T-helper 2 cell treated with Interferon-gamma antibody and Interleukin-4, amounts not matched to agents 5 μg/mL and 100 μg/mL, for 36 hours (primary cell): ENCODE results near the gene STXBP5L.
"Not testable (repeated sequence)": the region's sequence is repeated elsewhere in the genome, so short reads cannot be mapped to it uniquely, and the experiment has no call there.

Experiments used
- DNase-seq: peaks from one replicate; pipeline ENCODE4 v3.0.0; 2021; ENCODE audit warnings: low spot score
- H3K27ac Mint-ChIP-seq: one replicate; pipeline ENCODE4 v1.8.0; 2021; ENCODE audit warnings: mild to moderate bottlenecking, mixed read lengths
- H3K27me3 Mint-ChIP-seq: one replicate; pipeline ENCODE4 v1.8.0; 2021; ENCODE audit warnings: low read depth, mixed read lengths
- H3K36me3 Mint-ChIP-seq: one replicate; pipeline ENCODE4 v1.8.0; 2021; ENCODE audit warnings: low read depth, mixed read lengths
- H3K4me1 Mint-ChIP-seq: one replicate; pipeline ENCODE4 v1.8.0; 2021; ENCODE audit warnings: low read depth, mixed read lengths
- H3K4me3 Mint-ChIP-seq: one replicate; pipeline ENCODE4 v1.8.0; 2022; ENCODE audit warnings: mild to moderate bottlenecking, moderate library complexity, mixed read lengths
- H3K9me3 Mint-ChIP-seq: one replicate; pipeline ENCODE4 v1.8.0; 2021; ENCODE audit warnings: mixed read lengths

The STXBP5L gene

GRCh38 chr3:121096953-121097352 is 188.9 kb downstream of the STXBP5L start:
- Mint-ChIP-seq H3K4me3 (no peak overlapping the region), H3K4me1 (no peaks in the 10 kb centered on the region), H3K36me3 (no peaks in the 10 kb centered on the region), H3K27me3 (no peaks in the 10 kb centered on the region), H3K9me3 (peaks cover 29% of the 10 kb centered on the region), H3K27ac (no peak overlapping the region)
- DNase-seq: no peak

- not testable (repeated sequence) for DNase-seq, H3K4me3 Mint-ChIP-seq, H3K9me3 Mint-ChIP-seq, H3K4me1 Mint-ChIP-seq, H3K27ac Mint-ChIP-seq, H3K36me3 Mint-ChIP-seq, H3K27me3 Mint-ChIP-seq
Measured at GRCh38 chr3:121111086-121111485, 203.1 kb downstream of the STXBP5L start.

- Mint-ChIP-seq H3K4me3 (no peak overlapping the region), H3K4me1 (no peaks in the 10 kb centered on the region), H3K36me3 (no peaks in the 10 kb centered on the region), H3K27ac (no peak overlapping the region), H3K27me3 (no peaks in the 10 kb centered on the region), H3K9me3 (no peaks in the 10 kb centered on the region)
- no peak for DNase-seq
Measured at GRCh38 chr3:121111914-121112612, 204.1 kb downstream of the STXBP5L start.

- DNase-seq: no peak
- Mint-ChIP-seq H3K36me3 (no peaks in the 10 kb centered on the region), H3K27me3 (no peaks in the 10 kb centered on the region), H3K4me3 (no peak overlapping the region), H3K27ac (no peak overlapping the region), H3K9me3 (no peaks in the 10 kb centered on the region), H3K4me1 (no peaks in the 10 kb centered on the region)
Measured at GRCh38 chr3:121126033-121126706, 218.2 kb downstream of the STXBP5L start.

GRCh38 chr3:121126707-121127035 is 218.7 kb downstream of the STXBP5L start:
- H3K9me3 Mint-ChIP-seq: no peaks in the 10 kb centered on the region
- no peak overlapping the region for H3K27ac Mint-ChIP-seq
- no peaks in the 10 kb centered on the region for H3K36me3 Mint-ChIP-seq
- no peak for DNase-seq
- H3K4me1 Mint-ChIP-seq: no peaks in the 10 kb centered on the region
- no peaks in the 10 kb centered on the region for H3K27me3 Mint-ChIP-seq
- H3K4me3 Mint-ChIP-seq: no peak overlapping the region

GRCh38 chr3:121152573-121152972 is 244.6 kb downstream of the STXBP5L start:
- Mint-ChIP-seq H3K4me1 (no peaks in the 10 kb centered on the region), H3K27me3 (no peaks in the 10 kb centered on the region), H3K4me3 (no peak overlapping the region), H3K36me3 (no peaks in the 10 kb centered on the region), H3K27ac (no peak overlapping the region), H3K9me3 (no peaks in the 10 kb centered on the region)
- no peak for DNase-seq

- Mint-ChIP-seq H3K27me3 (no peaks in the 10 kb centered on the region), H3K36me3 (no peaks in the 10 kb centered on the region), H3K27ac (no peak overlapping the region), H3K4me1 (no peaks in the 10 kb centered on the region), H3K4me3 (no peak overlapping the region), H3K9me3 (no peaks in the 10 kb centered on the region)
- no peak for DNase-seq
Measured at GRCh38 chr3:121153851-121154250, 245.8 kb downstream of the STXBP5L start.

GRCh38 chr3:121155028-121155427 is 247.0 kb downstream of the STXBP5L start:
- no peak overlapping the region for H3K4me3 Mint-ChIP-seq
- no peaks in the 10 kb centered on the region for H3K4me1 Mint-ChIP-seq
- no peaks in the 10 kb centered on the region for H3K9me3 Mint-ChIP-seq
- H3K27ac Mint-ChIP-seq: no peak overlapping the region
- DNase-seq: no peak
- no peaks in the 10 kb centered on the region for H3K27me3 Mint-ChIP-seq
- no peaks in the 10 kb centered on the region for H3K36me3 Mint-ChIP-seq

- no peaks in the 10 kb centered on the region for H3K4me1 Mint-ChIP-seq
- H3K9me3 Mint-ChIP-seq: peaks cover 4% of the 10 kb centered on the region
- no peak overlapping the region for H3K27ac Mint-ChIP-seq
- H3K27me3 Mint-ChIP-seq: no peaks in the 10 kb centered on the region
- DNase-seq: no peak
- H3K4me3 Mint-ChIP-seq: no peak overlapping the region
- H3K36me3 Mint-ChIP-seq: no peaks in the 10 kb centered on the region
Measured at GRCh38 chr3:121165397-121165837, 257.4 kb downstream of the STXBP5L start.

GRCh38 chr3:121167374-121168139 is 259.6 kb downstream of the STXBP5L start:
- no peaks in the 10 kb centered on the region for H3K27me3 Mint-ChIP-seq
- H3K4me3 Mint-ChIP-seq: no peak overlapping the region
- DNase-seq: no peak
- no peaks in the 10 kb centered on the region for H3K4me1 Mint-ChIP-seq
- no peaks in the 10 kb centered on the region for H3K36me3 Mint-ChIP-seq
- H3K9me3 Mint-ChIP-seq: peaks cover 8% of the 10 kb centered on the region
- H3K27ac Mint-ChIP-seq: no peak overlapping the region

GRCh38 chr3:121175083-121175482 is 267.1 kb downstream of the STXBP5L start:
- peaks cover 17% of the 10 kb centered on the region for H3K9me3 Mint-ChIP-seq
- H3K27me3 Mint-ChIP-seq: no peaks in the 10 kb centered on the region
- H3K36me3 Mint-ChIP-seq: no peaks in the 10 kb centered on the region
- no peak overlapping the region for H3K27ac Mint-ChIP-seq
- no peak for DNase-seq
- no peaks in the 10 kb centered on the region for H3K4me1 Mint-ChIP-seq
- no peak overlapping the region for H3K4me3 Mint-ChIP-seq

GRCh38 chr3:121190626-121191025 is 282.6 kb downstream of the STXBP5L start:
- DNase-seq, H3K27me3 Mint-ChIP-seq, H3K27ac Mint-ChIP-seq, H3K36me3 Mint-ChIP-seq, H3K4me1 Mint-ChIP-seq, H3K4me3 Mint-ChIP-seq: not testable (repeated sequence)
- peaks cover 35% of the 10 kb centered on the region for H3K9me3 Mint-ChIP-seq

- no peaks in the 10 kb centered on the region for H3K4me1 Mint-ChIP-seq
- no peaks in the 10 kb centered on the region for H3K36me3 Mint-ChIP-seq
- no peak for DNase-seq
- no peak overlapping the region for H3K27ac Mint-ChIP-seq
- no peak overlapping the region for H3K4me3 Mint-ChIP-seq
- no peaks in the 10 kb centered on the region for H3K27me3 Mint-ChIP-seq
- H3K9me3 Mint-ChIP-seq: peaks cover 5% of the 10 kb centered on the region
Measured at GRCh38 chr3:121202573-121202972, 294.6 kb downstream of the STXBP5L start.

GRCh38 chr3:121223116-121223515 is 315.1 kb downstream of the STXBP5L start:
- Mint-ChIP-seq H3K4me1 (no peaks in the 10 kb centered on the region), H3K4me3 (no peak overlapping the region), H3K36me3 (no peaks in the 10 kb centered on the region), H3K27ac (no peak overlapping the region), H3K9me3 (no peaks in the 10 kb centered on the region), H3K27me3 (no peaks in the 10 kb centered on the region)
- DNase-seq: no peak
